IPS-20b (cell line): ENCODE measurements around the gene WDFY1.

Experiments
- H3K27ac ChIP-seq: one replicate; pipeline ENCODE4 v1.5.1; 2013; ENCODE audit warnings: low read length
- H3K27me3 ChIP-seq: 2 replicates; pipeline ENCODE4 v1.6.1; 2013; ENCODE audit warnings: mild to moderate bottlenecking, low read length, inconsistent platforms; ENCODE audit not compliant: insufficient read depth
- H3K36me3 ChIP-seq: 2 replicates; pipeline ENCODE4 v1.6.1; 2013; ENCODE audit warnings: low read depth, mild to moderate bottlenecking, inconsistent platforms, low read length, moderate library complexity; ENCODE audit not compliant: insufficient read depth
- H3K4me1 ChIP-seq: 2 replicates; pipeline ENCODE4 v1.6.1; 2013; ENCODE audit warnings: mild to moderate bottlenecking, control low read depth, inconsistent platforms, low read length, moderate library complexity; ENCODE audit not compliant: insufficient read depth
- H3K4me3 ChIP-seq: 2 replicates; pipeline ENCODE4 v1.5.1; 2013; ENCODE audit warnings: mild to moderate bottlenecking, low read length, inconsistent platforms
- H3K9ac ChIP-seq: 2 replicates; pipeline ENCODE4 v1.6.1; 2013; ENCODE audit warnings: low read depth, mild to moderate bottlenecking, inconsistent platforms, low read length, moderate library complexity
- H3K9me3 ChIP-seq: 2 replicates; pipeline ENCODE4 v1.6.1; 2013; ENCODE audit warnings: mild to moderate bottlenecking, low read depth, low read length, inconsistent platforms; ENCODE audit not compliant: insufficient read depth

The WDFY1 gene

DNA sequence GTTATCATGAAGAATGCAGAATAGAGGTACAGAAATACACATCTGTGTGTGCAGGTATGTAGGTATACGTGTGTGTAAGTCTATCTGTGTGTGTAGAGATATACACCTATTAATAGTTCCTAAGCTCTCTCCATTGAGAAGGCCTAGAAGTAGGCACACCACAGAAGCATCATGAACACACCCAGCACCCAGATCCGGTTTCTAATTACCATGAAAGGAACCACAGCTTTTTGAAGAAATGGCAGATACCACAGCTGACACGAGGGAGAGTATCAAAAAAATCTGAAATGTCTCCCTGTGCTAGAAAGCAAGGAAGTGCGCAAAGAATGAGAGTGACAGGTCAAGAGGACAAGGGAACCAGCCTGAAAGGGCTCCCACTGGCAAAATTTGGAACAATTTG is 80.0 kb downstream of the WDFY1 start:
- Histone ChIP-seq H3K4me3 (no peak overlapping the region), H3K4me1 (no peaks in the 10 kb centered on the region; the same call in 1 of the 2 replicates), H3K27me3 (no peaks in the 10 kb centered on the region), H3K9me3 (no peaks in the 10 kb centered on the region), H3K9ac (no peak overlapping the region), H3K36me3 (no peaks in the 10 kb centered on the region), H3K27ac (no peak overlapping the region)

DNA sequence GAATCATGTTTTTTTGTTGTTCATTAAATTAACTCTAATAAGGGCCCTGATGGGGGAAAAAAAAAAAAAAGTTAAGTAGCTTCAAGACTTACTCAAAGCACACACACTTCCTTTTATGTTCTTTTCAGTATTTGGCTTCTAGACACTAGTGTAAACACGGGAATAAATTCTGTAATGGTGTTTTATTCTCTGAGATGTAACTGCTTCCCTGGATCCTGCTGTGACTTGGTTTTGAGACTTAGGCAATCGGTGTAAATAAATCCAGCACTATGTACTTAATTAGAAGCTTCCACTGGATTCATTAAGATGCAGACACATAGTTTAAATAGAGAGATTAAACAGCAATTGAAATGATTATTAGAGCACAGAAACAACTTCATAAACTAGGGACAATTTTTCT is 81.6 kb downstream of the WDFY1 start:
- no peaks in the 10 kb centered on the region; the same call in 1 of the 2 replicates for H3K4me1 ChIP-seq
- H3K4me3 ChIP-seq: no peak overlapping the region
- no peaks in the 10 kb centered on the region for H3K36me3 ChIP-seq
- H3K27me3 ChIP-seq: no peaks in the 10 kb centered on the region
- H3K9ac ChIP-seq: no peak overlapping the region
- H3K27ac ChIP-seq: no peak overlapping the region
- H3K9me3 ChIP-seq: no peaks in the 10 kb centered on the region

DNA sequence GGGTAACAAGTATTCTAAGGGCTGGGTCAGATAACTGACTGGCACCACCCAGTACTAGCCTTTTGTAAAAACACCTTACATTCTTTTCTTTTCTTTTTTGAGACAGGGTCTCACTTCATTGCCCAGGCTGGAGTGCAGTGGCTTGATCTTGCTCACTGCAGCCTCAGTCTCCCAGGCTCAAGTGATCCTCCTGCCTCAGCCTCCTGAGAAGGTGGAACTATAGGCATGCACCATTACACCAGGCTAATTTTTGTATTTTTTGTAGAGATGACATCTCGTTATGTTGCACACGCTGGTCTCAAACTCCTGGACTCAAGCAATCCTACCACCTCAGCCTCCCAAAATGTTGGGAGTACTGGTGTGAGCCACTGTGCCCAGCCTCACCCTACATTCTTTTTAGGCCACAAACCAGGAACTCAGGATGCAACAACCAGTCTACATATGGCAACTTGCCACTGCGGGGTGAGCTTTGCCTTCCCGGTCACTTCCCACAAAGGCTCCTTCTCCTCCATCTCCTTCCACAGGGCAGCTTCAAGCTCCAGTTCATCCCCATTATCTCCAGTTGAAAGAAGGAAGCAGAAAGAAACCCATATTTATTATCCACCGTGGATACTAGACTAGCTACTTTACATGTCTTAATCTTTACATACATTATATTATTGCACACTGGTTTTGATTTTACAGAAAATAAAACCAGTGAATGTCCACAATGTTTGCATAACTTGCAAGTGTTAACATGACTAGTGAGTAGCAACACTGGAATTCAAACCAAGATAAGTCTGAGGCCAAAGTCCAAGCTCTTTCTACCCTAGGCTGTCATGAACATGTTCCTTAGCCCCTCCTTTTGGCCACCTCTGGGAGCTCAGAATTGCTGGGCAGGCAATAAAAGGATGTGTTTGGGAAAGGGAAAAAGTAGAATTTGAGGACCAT is 84.1 kb downstream of the WDFY1 start:
- Histone ChIP-seq H3K27ac (no peak overlapping the region), H3K4me3 (no peak overlapping the region), H3K4me1 (no peaks in the 10 kb centered on the region; the same call in 1 of the 2 replicates), H3K36me3 (no peaks in the 10 kb centered on the region), H3K9me3 (no peaks in the 10 kb centered on the region), H3K9ac (no peak overlapping the region), H3K27me3 (no peaks in the 10 kb centered on the region)

DNA sequence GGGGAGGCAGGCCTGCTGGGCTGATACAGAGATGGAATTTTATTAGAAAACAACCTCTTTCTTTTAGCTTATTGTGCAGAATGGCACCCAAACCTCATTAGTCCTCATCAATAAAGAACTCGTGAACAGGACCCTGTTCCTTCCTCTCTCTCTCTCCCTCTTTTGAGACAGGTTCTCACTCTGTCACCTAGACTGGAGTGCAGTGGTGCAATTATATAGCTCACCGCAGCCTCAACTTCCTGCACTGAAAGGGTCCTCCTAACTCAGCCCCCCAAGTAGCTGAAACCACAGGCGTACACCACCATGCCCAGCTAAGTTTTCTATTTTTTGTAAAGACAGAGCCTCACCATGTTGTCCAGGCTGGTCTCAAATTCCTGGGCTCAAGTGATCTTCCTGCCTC is 86.1 kb downstream of the WDFY1 start:
- H3K9ac ChIP-seq: no peak overlapping the region
- no peaks in the 10 kb centered on the region for H3K27me3 ChIP-seq
- no peaks in the 10 kb centered on the region for H3K9me3 ChIP-seq
- H3K36me3 ChIP-seq: no peaks in the 10 kb centered on the region
- H3K4me3 ChIP-seq: no peak overlapping the region
- no peak overlapping the region for H3K27ac ChIP-seq
- H3K4me1 ChIP-seq: no peaks in the 10 kb centered on the region

DNA sequence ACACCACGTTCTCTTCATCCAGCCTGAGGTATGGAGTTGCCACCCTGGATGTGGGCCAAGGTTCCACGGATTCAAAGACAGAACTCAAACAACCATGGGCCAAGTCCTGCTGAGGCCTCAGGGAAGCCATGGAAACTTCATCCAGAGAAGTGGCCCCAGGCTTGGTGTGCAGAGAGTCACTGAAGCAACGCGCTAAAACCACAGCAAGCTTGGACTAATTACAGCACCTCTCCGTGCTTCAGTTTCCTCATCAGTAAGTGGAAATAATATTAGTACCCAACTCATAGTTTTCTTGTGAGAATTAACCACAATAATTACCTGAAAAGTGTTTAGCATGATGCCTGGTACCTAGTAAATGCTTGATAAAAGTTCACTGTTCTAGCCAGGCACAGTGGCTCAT is 88.6 kb downstream of the WDFY1 start:
- no peaks in the 10 kb centered on the region for H3K4me1 ChIP-seq
- H3K27me3 ChIP-seq: no peaks in the 10 kb centered on the region
- no peak overlapping the region for H3K4me3 ChIP-seq
- H3K27ac ChIP-seq: no peak overlapping the region
- H3K9me3 ChIP-seq: no peaks in the 10 kb centered on the region
- H3K36me3 ChIP-seq: no peaks in the 10 kb centered on the region
- no peak overlapping the region for H3K9ac ChIP-seq

DNA sequence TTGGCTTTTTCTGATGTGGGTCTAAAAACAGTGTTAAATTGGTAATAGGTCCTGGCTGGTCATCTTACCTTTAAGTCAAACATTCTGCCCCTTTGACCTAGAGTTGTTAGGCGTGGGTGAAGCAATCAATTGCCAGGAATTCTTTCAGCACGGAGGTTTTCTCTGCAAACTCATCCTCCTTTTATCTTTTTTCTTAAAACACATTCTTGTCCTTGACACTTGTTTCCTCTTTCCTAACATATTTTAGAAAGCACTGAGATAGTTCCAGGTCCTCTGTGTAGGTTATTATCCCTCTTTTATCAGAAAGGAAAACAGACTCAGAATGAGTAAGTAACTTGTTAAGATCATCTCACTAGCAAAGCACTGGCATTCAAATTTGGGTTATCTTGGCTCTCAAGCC is 89.1 kb downstream of the WDFY1 start:
- no peak overlapping the region for H3K27ac ChIP-seq
- no peak overlapping the region for H3K4me3 ChIP-seq
- no peaks in the 10 kb centered on the region for H3K4me1 ChIP-seq
- no peak overlapping the region for H3K9ac ChIP-seq
- no peaks in the 10 kb centered on the region for H3K27me3 ChIP-seq
- no peaks in the 10 kb centered on the region for H3K9me3 ChIP-seq
- no peaks in the 10 kb centered on the region for H3K36me3 ChIP-seq

DNA sequence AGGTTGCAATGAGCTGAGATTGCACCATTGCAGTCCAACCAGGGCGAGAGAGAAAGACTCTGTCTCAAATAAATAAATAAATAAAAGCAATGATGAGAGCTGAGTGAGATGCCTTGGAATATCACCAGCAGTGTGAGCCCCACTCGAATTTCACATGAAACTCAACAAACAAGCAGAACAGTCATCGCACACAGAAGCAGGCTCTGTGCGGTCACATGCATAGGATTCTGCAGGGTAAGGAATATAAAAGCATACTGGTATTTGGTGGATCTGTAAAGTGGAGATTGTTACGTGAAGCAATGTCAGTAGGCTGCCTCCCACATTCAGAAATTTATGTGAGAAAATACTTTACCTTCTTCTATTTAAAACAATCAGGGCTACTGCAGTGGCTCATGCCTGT is 89.7 kb downstream of the WDFY1 start:
- H3K27ac ChIP-seq: no peak overlapping the region
- H3K4me1 ChIP-seq: no peaks in the 10 kb centered on the region

DNA sequence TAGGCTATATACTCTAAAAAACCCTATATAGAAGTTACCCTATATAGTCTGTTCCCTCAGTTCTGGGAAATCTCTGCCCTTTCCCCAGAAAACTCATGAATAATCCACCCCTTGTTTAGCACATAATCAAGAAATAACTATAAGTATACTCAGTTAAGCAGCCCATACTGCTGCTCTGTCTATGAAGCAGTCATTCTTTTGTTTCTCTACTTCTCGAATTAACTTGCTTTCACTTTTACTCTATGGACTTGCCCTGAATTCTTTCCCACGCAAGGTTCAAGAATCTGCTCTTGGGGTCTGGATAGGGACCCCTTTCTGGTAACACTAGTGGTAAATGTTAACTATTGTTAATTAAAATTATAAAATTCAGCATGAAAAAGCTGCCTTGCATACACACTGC is 90.4 kb downstream of the WDFY1 start:
- Histone ChIP-seq H3K9me3 (peaks cover 5% of the 10 kb centered on the region; the same call in 1 of the 2 replicates), H3K27ac (no peak overlapping the region), H3K4me3 (no peak overlapping the region), H3K4me1 (no peaks in the 10 kb centered on the region), H3K9ac (no peak overlapping the region), H3K27me3 (no peaks in the 10 kb centered on the region), H3K36me3 (no peaks in the 10 kb centered on the region)

More for the DNA sequence above, 89.7 kb downstream of the WDFY1 start:
- Histone ChIP-seq H3K4me3 (no peak overlapping the region), H3K27me3 (no peaks in the 10 kb centered on the region), H3K36me3 (no peaks in the 10 kb centered on the region), H3K9me3 (peaks cover 2% of the 10 kb centered on the region; the same call in 1 of the 2 replicates), H3K9ac (no peak overlapping the region)

DNA sequence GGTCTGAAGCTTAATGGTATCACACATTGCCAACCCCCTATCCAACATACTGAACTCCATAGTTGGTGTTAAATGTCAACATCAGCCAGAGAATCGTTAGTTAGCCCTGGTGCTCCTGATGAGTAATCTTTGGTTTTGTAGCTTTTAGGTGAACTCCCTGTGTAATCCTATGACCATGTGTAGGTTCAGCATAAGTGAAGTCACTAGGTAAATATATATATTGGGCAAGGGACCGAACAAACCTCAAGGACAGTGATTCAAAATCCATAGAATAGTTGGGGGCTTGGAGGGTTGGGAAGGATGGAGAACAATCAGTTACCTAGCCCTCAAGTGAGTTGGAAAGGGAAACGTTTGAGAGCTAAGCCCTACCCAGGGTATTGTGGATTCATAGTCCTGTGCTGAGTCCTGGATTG is 91.7 kb downstream of the WDFY1 start:
- no peak overlapping the region for H3K4me3 ChIP-seq
- H3K36me3 ChIP-seq: no peaks in the 10 kb centered on the region
- no peaks in the 10 kb centered on the region for H3K4me1 ChIP-seq
- H3K9ac ChIP-seq: no peak overlapping the region
- H3K9me3 ChIP-seq: peaks cover 13% of the 10 kb centered on the region; the same call in 1 of the 2 replicates
- no peaks in the 10 kb centered on the region for H3K27me3 ChIP-seq
- no peak overlapping the region for H3K27ac ChIP-seq

DNA sequence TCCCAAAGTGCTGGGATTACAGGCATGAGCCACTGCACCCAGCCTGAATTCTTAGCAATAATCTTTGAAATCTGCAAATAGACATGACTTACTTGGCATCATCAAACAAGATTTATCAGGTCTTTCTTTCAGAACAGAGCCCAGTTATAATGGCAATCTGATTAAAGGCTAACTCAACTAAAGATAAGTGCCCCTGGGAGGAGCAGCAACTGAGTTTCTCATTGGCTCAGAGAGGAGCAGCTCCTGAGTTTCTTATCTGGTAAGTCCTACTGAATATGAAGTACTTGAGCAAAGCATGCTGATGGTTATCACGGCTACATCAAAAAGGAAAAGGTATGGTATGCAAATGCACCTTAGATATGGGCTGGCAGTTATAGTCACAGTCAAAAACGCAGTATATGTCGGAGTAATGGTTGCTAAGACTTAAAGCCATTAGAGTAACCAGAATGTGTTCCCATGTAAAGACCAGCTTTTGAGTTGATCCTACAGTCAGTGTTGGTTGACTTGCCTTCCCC is 92.8 kb downstream of the WDFY1 start:
- Histone ChIP-seq H3K9ac (no peak overlapping the region), H3K9me3 (peaks cover 13% of the 10 kb centered on the region; the same call in 1 of the 2 replicates), H3K4me3 (no peak overlapping the region), H3K36me3 (no peaks in the 10 kb centered on the region), H3K27me3 (no peaks in the 10 kb centered on the region), H3K4me1 (no peaks in the 10 kb centered on the region), H3K27ac (no peak overlapping the region)

DNA sequence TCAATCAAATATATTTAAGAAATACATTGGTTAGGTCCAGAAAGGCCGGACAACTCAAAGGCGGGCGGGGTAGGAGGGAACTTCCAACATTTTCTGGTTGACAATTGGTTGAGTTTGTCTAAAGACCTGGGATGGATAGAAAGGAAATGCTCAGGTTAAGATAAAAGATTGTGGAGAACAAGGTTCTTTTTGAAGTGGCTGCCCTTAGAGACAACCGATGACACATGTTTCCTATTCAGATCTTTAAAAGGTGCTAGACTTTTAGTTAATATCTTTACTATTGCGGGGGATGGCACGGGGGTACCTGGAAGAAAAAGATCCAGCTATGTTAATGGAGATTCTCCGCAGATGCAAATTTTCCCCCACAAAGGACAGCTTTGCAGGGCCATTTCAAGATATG is 97.7 kb downstream of the WDFY1 start:
- Histone ChIP-seq H3K9me3 (peaks cover 13% of the 10 kb centered on the region; the same call in 1 of the 2 replicates), H3K27ac (no peak overlapping the region), H3K9ac (no peak overlapping the region), H3K36me3 (no peaks in the 10 kb centered on the region), H3K27me3 (no peaks in the 10 kb centered on the region), H3K4me3 (no peak overlapping the region), H3K4me1 (no peaks in the 10 kb centered on the region)

DNA sequence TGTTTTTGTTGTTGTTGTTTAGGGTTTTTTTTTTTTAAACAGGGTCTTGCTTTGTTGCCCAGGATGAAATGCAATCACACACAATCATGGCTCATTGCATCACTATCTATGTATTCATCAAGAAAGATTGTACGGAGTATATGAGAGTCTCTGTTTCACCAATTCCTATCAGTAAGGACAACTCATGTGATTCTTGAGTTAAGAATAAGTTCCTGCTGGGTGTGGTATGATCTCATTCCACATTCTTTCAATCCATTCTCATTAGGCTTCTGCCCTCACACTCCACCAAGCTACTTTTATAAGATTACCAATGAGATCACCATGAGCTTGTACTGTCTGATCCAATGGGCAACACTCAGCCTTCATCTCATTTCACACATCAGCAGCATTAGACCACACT is 98.6 kb downstream of the WDFY1 start:
- peaks cover 13% of the 10 kb centered on the region; the same call in 1 of the 2 replicates for H3K9me3 ChIP-seq
- no peak overlapping the region for H3K27ac ChIP-seq
- H3K27me3 ChIP-seq: no peaks in the 10 kb centered on the region
- H3K36me3 ChIP-seq: no peaks in the 10 kb centered on the region
- H3K4me1 ChIP-seq: no peaks in the 10 kb centered on the region
- no peak overlapping the region for H3K9ac ChIP-seq
- H3K4me3 ChIP-seq: no peak overlapping the region
